WTC11 (cell line): Measurements from ENCODE around the gene HLA-G. TPM values are rescaled to one million over a fixed set of nuclear protein-coding genes. Genes with fewer than 3 reads are reported as not detected.

ENCODE experiments used
- ATAC-seq: fragments of 200-7000 bp; cut with Tn5 transposase; 2 replicates; pipeline ENCODE4 v1.10.0; 2021; ENCODE audit warnings: mild to moderate bottlenecking, moderate library complexity
- CTCF ChIA-PET: fragments of 300-600 bp; sonication (Branson Sonifier 250); formaldehyde crosslinking; loops from one replicate; lab custom pipeline; 2021; ENCODE audit warnings: antibody characterized with exemption; lab: Charles Lee
- POLR2A ChIA-PET: fragments of 350-600 bp; sonication (Branson Sonifier 250); formaldehyde crosslinking; loops from one replicate; lab custom pipeline; 2021; ENCODE audit warnings: antibody characterized with exemption; lab: Charles Lee
- DNase-seq: peaks from one replicate; pipeline ENCODE4 v3.0.0; 2021; ENCODE audit warnings: low spot score
- H3K27ac Mint-ChIP-seq: 2 replicates; pipeline ENCODE4 v1.8.0; 2021; ENCODE audit warnings: mixed read lengths
- H3K27me3 Mint-ChIP-seq: 2 replicates; pipeline ENCODE4 v1.8.0; 2021; ENCODE audit warnings: low read depth, mild to moderate bottlenecking, moderate library complexity, mixed read lengths
- H3K36me3 Mint-ChIP-seq: 2 replicates; pipeline ENCODE4 v1.8.0; 2021; ENCODE audit warnings: mixed read lengths
- H3K4me1 Mint-ChIP-seq: 2 replicates; pipeline ENCODE4 v1.8.0; 2022; ENCODE audit warnings: mixed read lengths
- H3K4me3 Mint-ChIP-seq: 2 replicates; pipeline ENCODE4 v1.8.0; 2021; ENCODE audit warnings: mild to moderate bottlenecking, moderate library complexity, mixed read lengths
- H3K9me3 Mint-ChIP-seq: 2 replicates; pipeline ENCODE4 v1.8.0; 2021; ENCODE audit warnings: mixed read lengths
- ATF6 ChIP-seq: sonication (generic); formaldehyde crosslinking; IDR thresholded peaks from 2 replicates; pipeline ENCODE4 v1.8.1; 2023; ENCODE audit warnings: mild to moderate bottlenecking, missing genetic modification reagents
- ELF4 ChIP-seq: sonication (generic); formaldehyde crosslinking; IDR thresholded peaks from 2 replicates; pipeline ENCODE4 v1.8.1; 2022; ENCODE audit warnings: low read depth, mild to moderate bottlenecking, moderate library complexity, missing genetic modification reagents
- FOXK1 ChIP-seq: sonication (generic); formaldehyde crosslinking; IDR thresholded peaks from 2 replicates; pipeline ENCODE4 v1.8.0; 2022; ENCODE audit warnings: mild to moderate bottlenecking, moderate library complexity, missing genetic modification reagents
- JAZF1 ChIP-seq: fragments of 250-450 bp; sonication (Bioruptor Pico); IDR thresholded peaks from 2 replicates; pipeline ENCODE4 v1.9.0; 2021; ENCODE audit warnings: moderate library complexity, mild to moderate bottlenecking, inconsistent platforms
- KAT7 ChIP-seq: sonication (generic); formaldehyde crosslinking; IDR thresholded peaks from 2 replicates; pipeline ENCODE4 v1.8.1; 2023; ENCODE audit warnings: missing genetic modification reagents, mild to moderate bottlenecking, borderline replicate concordance
- MXD4 ChIP-seq: fragments of 250-450 bp; sonication (Bioruptor Pico); IDR thresholded peaks from 2 replicates; pipeline ENCODE4 v1.8.0; 2021; ENCODE audit warnings: mild to moderate bottlenecking, moderate library complexity, borderline replicate concordance
- OVOL2 ChIP-seq: fragments of 250-450 bp; sonication (Bioruptor Pico); IDR thresholded peaks from 2 replicates; pipeline ENCODE4 v1.9.0; 2021; ENCODE audit warnings: mild to moderate bottlenecking, borderline replicate concordance
- RELA ChIP-seq: sonication (generic); formaldehyde crosslinking; IDR thresholded peaks from 2 replicates; pipeline ENCODE4 v1.8.1; 2022; ENCODE audit warnings: missing genetic modification reagents, mild to moderate bottlenecking, borderline replicate concordance
- SMAD4 ChIP-seq: sonication (generic); formaldehyde crosslinking; IDR thresholded peaks from 2 replicates; pipeline ENCODE4 v1.8.0; 2022; ENCODE audit warnings: mild to moderate bottlenecking, missing genetic modification reagents
- TCF7 ChIP-seq: sonication (generic); formaldehyde crosslinking; IDR thresholded peaks from 2 replicates; pipeline ENCODE4 v1.8.0; 2022; ENCODE audit warnings: mild to moderate bottlenecking, low read depth, missing genetic modification reagents, moderate library complexity
- TP53 ChIP-seq: sonication (generic); formaldehyde crosslinking; IDR thresholded peaks from 2 replicates; pipeline ENCODE4 v1.8.1; 2023; ENCODE audit warnings: mild to moderate bottlenecking, missing genetic modification reagents
- USF2 ChIP-seq: sonication (generic); formaldehyde crosslinking; IDR thresholded peaks from 2 replicates; pipeline ENCODE4 v1.8.1; 2023; ENCODE audit warnings: mild to moderate bottlenecking, missing genetic modification reagents, moderate library complexity
- ZBTB21 ChIP-seq: sonication (generic); formaldehyde crosslinking; IDR thresholded peaks from 2 replicates; pipeline ENCODE4 v1.8.1; 2023; ENCODE audit warnings: mild to moderate bottlenecking, missing genetic modification reagents, borderline replicate concordance
- total RNA-seq: library from RNA; stranded (reverse); gene quantifications from 3 replicates; pipeline ENCODE4 v1.2.3, GENCODE V29; 2021
- TF ChIP-seq, protein P1 (sequence below): sonication (generic); formaldehyde crosslinking; IDR thresholded peaks from 2 replicates; pipeline ENCODE4 v1.8.1; 2022; ENCODE audit warnings: low read depth, mild to moderate bottlenecking, moderate library complexity, missing genetic modification reagents, borderline replicate concordance
- TF ChIP-seq, protein P2 (sequence below): sonication (generic); formaldehyde crosslinking; IDR thresholded peaks from 2 replicates; pipeline ENCODE4 v1.8.0; 2022; ENCODE audit warnings: mild to moderate bottlenecking, missing genetic modification reagents
- TF ChIP-seq, protein P3 (sequence below): fragments of 250-450 bp; sonication (Bioruptor Pico); IDR thresholded peaks from 2 replicates; pipeline ENCODE4 v1.9.0; 2021; ENCODE audit warnings: moderate library complexity, mild to moderate bottlenecking, inconsistent platforms, borderline replicate concordance
- TF ChIP-seq, protein P4 (sequence below): fragments of 250-450 bp; sonication (Bioruptor Pico); IDR thresholded peaks from 2 replicates; pipeline ENCODE4 v1.9.0; 2021; ENCODE audit warnings: mild to moderate bottlenecking, borderline replicate concordance

HLA-G gene
- total RNA-seq, 1 experiment from 2014 or later, result 1.7 TPM

DNA sequence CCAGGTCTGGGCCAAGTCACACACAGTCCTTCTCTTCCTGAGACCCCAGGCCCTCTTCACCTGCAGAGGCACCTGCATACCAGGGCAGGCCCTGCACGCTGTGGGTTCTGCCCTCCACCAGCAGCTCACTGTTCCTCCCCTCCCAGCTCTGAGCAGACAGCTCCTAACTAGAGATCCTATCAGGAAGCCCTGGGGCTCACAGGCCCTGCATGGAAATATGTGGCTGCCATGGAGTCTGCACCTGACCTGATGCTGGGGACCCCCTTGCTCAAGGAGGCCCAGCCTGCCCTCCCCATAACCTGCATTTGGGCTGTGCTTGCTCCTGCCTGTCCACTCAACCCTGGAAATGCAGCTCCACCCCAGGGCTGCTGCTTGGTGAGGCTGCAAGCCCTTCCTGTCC is 14.6 kb upstream of the HLA-G start (continued):
- TF ChIP-seq, protein P1, sequence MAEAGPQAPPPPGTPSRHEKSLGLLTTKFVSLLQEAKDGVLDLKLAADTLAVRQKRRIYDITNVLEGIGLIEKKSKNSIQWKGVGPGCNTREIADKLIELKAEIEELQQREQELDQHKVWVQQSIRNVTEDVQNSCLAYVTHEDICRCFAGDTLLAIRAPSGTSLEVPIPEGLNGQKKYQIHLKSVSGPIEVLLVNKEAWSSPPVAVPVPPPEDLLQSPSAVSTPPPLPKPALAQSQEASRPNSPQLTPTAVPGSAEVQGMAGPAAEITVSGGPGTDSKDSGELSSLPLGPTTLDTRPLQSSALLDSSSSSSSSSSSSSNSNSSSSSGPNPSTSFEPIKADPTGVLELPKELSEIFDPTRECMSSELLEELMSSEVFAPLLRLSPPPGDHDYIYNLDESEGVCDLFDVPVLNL (CRISPR knock-in tag), result no peak
- TF ChIP-seq FOXK1 (CRISPR knock-in tag), result no peak

GRCh38 chr6:29813809-29814208 is 13.8 kb upstream of the HLA-G start:
- POLR2A ChIA-PET, result no interaction called here
- H3K27me3 Mint-ChIP-seq, result peaks cover 9% of the 10 kb centered on the region; the same call in 1 of the 2 replicates
- ATAC-seq, result peak; percentile 65
- H3K36me3 Mint-ChIP-seq, result no peaks in the 10 kb centered on the region
- no peak overlapping the region for H3K4me3 Mint-ChIP-seq
- H3K4me1 Mint-ChIP-seq, result no peaks in the 10 kb centered on the region
- no peak for TF ChIP-seq TCF7 (CRISPR knock-in tag)
- no peak for TF ChIP-seq SMAD4
- TF ChIP-seq, protein P2, sequence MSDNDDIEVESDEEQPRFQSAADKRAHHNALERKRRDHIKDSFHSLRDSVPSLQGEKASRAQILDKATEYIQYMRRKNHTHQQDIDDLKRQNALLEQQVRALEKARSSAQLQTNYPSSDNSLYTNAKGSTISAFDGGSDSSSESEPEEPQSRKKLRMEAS (CRISPR knock-in tag), result no peak
- no peak for TF ChIP-seq TP53 (CRISPR knock-in tag)
- no peak for TF ChIP-seq JAZF1 (CRISPR knock-in tag)
- no peak for TF ChIP-seq RELA
- TF ChIP-seq OVOL2 (CRISPR knock-in tag), result no peak
- no peak for TF ChIP-seq KAT7
- no peak for TF ChIP-seq ELF4
- no peak for TF ChIP-seq ATF6 (CRISPR knock-in tag)
- TF ChIP-seq, protein P3, sequence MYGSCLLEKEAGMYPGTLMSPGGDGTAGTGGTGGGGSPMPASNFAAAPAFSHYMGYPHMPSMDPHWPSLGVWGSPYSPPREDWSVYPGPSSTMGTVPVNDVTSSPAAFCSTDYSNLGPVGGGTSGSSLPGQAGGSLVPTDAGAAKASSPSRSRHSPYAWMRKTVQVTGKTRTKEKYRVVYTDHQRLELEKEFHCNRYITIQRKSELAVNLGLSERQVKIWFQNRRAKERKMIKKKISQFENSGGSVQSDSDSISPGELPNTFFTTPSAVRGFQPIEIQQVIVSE, result no peak
- TF ChIP-seq USF2 (CRISPR knock-in tag), result no peak
- TF ChIP-seq MXD4, result no peak
- no peak for TF ChIP-seq ZBTB21 (CRISPR knock-in tag)
- TF ChIP-seq, protein P4, sequence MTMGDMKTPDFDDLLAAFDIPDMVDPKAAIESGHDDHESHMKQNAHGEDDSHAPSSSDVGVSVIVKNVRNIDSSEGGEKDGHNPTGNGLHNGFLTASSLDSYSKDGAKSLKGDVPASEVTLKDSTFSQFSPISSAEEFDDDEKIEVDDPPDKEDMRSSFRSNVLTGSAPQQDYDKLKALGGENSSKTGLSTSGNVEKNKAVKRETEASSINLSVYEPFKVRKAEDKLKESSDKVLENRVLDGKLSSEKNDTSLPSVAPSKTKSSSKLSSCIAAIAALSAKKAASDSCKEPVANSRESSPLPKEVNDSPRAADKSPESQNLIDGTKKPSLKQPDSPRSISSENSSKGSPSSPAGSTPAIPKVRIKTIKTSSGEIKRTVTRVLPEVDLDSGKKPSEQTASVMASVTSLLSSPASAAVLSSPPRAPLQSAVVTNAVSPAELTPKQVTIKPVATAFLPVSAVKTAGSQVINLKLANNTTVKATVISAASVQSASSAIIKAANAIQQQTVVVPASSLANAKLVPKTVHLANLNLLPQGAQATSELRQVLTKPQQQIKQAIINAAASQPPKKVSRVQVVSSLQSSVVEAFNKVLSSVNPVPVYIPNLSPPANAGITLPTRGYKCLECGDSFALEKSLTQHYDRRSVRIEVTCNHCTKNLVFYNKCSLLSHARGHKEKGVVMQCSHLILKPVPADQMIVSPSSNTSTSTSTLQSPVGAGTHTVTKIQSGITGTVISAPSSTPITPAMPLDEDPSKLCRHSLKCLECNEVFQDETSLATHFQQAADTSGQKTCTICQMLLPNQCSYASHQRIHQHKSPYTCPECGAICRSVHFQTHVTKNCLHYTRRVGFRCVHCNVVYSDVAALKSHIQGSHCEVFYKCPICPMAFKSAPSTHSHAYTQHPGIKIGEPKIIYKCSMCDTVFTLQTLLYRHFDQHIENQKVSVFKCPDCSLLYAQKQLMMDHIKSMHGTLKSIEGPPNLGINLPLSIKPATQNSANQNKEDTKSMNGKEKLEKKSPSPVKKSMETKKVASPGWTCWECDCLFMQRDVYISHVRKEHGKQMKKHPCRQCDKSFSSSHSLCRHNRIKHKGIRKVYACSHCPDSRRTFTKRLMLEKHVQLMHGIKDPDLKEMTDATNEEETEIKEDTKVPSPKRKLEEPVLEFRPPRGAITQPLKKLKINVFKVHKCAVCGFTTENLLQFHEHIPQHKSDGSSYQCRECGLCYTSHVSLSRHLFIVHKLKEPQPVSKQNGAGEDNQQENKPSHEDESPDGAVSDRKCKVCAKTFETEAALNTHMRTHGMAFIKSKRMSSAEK (CRISPR knock-in tag), result no peak
- TF ChIP-seq, all 79 proteins: peak for 0
- no peak for DNase-seq
- no peaks in the 10 kb centered on the region for H3K9me3 Mint-ChIP-seq
- CTCF ChIA-PET, result interaction anchor here (0.9 kb wide), 1 partner anchor 160 kb away, joined by 4 read pairs; no protein-coding TSS in a partner anchor
- H3K27ac Mint-ChIP-seq, result no peak overlapping the region
